ENCODE data around the gene KMT5C.

Gene KMT5C

DNA sequence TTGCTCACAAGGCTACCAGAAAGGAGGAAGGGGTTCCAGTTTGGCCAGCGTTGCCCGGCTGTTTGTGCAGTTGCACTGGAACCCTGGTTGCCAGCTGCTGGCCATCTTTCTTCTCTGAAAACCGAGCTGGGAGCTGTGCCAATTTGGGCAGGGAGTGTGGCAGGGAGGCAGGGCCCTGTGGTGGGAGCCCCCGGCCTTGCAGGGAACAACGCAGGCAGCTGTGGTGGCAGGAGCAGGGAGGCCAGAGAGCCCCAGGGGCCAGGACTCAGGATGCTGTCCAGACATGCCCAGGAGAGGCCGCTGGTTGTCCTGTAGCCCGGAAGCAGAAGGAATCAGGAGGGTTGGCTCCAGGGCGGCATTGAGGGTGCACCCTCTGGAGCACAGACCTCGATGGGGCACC is 4.8 kb downstream of the KMT5C start:
- TF ChIP-seq, protein P1, sequence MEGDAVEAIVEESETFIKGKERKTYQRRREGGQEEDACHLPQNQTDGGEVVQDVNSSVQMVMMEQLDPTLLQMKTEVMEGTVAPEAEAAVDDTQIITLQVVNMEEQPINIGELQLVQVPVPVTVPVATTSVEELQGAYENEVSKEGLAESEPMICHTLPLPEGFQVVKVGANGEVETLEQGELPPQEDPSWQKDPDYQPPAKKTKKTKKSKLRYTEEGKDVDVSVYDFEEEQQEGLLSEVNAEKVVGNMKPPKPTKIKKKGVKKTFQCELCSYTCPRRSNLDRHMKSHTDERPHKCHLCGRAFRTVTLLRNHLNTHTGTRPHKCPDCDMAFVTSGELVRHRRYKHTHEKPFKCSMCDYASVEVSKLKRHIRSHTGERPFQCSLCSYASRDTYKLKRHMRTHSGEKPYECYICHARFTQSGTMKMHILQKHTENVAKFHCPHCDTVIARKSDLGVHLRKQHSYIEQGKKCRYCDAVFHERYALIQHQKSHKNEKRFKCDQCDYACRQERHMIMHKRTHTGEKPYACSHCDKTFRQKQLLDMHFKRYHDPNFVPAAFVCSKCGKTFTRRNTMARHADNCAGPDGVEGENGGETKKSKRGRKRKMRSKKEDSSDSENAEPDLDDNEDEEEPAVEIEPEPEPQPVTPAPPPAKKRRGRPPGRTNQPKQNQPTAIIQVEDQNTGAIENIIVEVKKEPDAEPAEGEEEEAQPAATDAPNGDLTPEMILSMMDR (conservative IDR thresholded peaks at IDR 0.05; ENCODE audit: low read depth, low read length): no peak
- DNase-seq (ENCODE audit: low read depth): no peak
- H3K4me3 ChIP-seq (ENCODE audit: low read length): no peak overlapping the region

DNA sequence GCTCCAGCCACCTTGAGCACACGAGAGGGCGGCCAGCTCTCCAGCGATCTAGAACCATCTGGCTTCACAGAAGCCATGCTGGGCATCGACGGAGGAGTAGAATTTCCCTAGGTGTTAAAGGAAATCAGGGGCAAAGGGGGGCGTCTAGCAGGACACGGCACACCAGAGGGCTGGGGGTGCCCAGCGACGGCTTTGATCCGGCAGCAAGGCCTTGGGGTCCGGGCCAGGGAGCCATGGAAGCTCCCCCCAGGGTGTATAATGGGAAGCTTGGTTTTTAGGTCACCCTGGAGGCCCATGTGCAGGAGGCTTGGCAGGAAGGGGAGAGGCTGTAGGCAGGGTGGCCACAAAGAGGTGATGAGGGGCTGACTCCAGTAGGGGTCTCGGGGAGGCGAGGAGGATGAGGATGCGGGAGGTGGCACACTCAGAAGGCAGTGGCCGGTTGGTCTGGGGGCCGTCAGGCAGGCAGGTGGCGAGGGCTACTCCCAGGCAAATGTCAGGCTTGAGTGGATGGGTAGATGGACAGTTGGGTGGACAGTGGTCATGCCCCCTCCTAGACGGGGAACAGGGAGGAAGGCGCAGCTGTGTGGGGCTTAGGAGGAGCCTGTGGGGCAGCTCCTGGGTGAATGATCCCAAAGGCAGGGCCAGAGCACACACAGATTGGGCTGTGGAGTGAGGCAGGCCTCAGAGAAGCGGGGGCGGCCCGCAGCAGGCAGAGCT is 5.6 kb downstream of the KMT5C start:
- no peak overlapping the region for H3K4me3 ChIP-seq (ENCODE audit: low read length)
- TF ChIP-seq, protein P1 (conservative IDR thresholded peaks at IDR 0.05; ENCODE audit: low read depth, low read length): no peak
- no peak for DNase-seq (ENCODE audit: low read depth)

DNA sequence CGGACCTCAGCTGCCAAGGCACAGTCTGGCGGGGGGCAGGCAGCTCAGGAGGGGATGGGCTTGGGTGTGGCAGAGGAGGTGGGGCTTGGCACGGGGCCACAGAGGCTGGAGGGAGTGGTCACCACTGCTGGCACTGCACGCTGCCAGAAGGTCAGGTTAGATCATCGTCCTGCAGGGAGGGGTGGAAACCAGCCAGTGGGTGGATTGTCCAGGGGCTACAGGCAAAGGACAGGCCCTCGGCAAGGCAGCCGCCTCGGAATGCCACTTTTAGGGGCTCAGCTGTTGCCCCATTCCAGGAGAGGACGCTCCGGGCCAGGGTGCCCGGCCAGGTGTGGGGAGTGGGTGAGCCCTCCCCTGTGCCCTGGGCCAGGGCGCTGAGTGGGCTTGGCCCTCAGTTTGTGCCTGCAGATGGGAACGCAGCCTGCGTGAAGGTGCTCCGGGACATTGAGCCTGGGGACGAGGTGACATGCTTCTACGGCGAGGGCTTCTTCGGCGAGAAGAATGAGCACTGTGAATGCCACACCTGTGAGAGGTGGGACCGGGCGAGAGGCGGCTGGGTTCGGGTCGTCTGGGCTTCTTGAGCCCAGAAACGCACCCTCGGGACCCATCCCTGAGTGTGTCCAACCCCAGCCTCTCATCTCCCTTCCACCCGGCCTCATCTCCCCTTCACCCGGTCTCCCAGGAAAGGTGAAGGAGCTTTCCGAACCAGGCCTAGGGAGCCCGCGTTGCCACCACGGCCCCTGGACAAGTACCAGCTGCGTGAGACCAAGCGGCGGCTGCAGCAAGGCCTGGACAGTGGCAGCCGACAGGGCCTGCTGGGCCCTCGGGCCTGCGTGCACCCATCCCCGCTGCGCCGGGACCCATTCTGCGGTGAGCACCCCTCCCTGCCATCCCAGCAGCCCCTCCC is 6.4 kb downstream of the KMT5C start:
- TF ChIP-seq, protein P1 (conservative IDR thresholded peaks at IDR 0.05; ENCODE audit: low read depth, low read length): no peak
- H3K4me3 ChIP-seq (ENCODE audit: low read length): no peak overlapping the region
- DNase-seq (ENCODE audit: low read depth): no peak

DNA sequence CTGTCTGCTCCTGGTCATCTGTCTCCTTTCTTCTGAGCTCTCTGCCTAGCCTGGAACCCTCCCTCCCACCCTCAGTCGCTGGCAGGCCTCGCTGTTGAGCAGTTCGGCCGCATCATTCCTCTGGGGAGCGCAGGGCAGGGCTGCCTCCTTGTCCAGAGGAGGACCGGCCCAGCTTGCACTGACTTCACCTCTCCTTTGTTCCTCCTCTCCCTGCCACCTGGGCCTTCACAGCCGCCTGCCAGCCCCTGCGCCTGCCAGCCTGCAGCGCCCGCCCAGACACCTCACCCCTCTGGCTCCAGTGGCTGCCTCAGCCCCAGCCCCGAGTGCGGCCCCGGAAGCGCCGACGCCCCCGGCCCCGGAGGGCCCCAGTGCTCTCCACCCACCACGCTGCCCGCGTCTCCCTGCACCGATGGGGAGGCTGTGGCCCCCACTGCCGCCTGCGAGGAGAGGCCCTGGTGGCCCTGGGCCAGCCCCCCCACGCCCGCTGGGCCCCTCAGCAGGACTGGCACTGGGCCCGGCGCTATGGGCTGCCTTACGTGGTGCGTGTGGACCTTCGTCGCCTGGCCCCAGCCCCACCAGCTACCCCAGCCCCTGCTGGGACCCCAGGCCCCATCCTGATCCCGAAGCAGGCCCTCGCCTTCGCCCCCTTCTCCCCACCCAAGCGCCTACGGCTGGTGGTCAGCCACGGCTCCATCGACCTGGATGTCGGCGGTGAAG is 7.2 kb downstream of the KMT5C start:
- H3K4me3 ChIP-seq (ENCODE audit: low read length): no peak overlapping the region
- no peak for DNase-seq (ENCODE audit: low read depth)
- TF ChIP-seq, protein P1 (conservative IDR thresholded peaks at IDR 0.05; ENCODE audit: low read depth, low read length): no peak

DNA sequence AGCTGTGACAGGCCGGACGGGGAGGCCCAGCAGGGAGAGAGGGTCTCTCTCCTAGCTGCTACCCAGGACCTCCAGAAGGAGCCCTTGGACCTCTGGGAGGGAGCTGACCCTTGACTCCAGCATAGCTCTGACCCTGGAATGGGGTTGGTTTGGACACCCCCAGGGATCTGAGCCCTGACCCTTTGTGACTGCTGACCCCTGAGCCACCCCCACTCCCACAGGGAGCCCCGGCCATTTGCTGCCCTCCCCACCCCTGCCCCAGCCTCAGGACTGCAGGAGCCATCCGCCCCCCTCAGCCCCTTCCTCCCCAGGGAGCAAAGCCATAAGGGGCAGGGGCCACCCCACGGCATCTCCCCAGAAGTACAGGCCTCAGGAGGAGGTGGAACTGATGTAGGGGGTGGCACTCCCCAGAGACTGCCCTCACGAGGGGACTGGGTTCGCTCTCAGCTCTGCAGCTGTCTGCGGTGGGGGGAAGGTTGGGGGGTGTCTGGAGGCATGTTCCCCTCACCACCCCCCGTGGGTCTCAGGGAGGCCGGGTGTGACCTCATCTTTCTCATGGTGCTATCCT is 7.8 kb downstream of the KMT5C start:
- DNase-seq (ENCODE audit: low read depth): no peak
- H3K4me3 ChIP-seq (ENCODE audit: low read length): no peak overlapping the region
- TF ChIP-seq, protein P1 (conservative IDR thresholded peaks at IDR 0.05; ENCODE audit: low read depth, low read length): no peak

DNA sequence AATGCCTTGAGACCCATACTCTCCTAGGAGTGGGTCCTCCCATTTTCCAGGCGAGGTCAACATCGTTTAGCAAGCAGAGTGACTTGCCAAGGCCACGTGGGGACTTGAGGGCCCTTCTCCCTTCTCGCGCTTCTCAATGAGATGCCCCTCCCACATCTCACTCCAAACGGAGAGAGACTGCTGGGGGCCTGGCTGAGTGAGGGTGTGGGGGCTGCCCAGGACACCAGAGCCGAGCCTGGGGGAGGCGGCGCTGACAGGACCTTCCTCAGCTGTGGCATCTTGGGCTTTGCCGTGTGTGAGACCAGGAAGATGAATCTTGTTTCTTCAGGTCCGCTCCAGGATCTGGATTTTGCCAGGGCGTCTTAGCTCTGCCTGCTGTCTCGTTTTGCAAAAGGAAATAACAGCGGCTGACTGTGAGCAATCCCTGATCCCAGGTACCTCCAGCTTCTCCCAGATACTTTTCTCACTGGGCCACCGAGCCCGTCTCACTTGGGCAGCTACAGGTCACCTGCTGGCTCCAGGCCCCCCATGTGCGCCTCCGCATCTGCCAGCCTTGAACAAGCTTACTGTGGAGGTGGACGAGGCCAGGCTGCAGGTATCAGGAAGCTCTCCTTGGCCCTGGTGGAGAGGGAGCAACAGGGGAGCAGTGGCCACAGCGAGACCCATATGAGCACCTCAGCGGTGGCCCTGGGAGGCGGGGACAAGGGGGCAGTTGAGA is 8.8 kb downstream of the KMT5C start:
- TF ChIP-seq, protein P1 (conservative IDR thresholded peaks at IDR 0.05; ENCODE audit: low read depth, low read length): no peak
- no peak for DNase-seq (ENCODE audit: low read depth)
- no peak overlapping the region for H3K4me3 ChIP-seq (ENCODE audit: low read length)
